Endothelial cell of umbilical vein (primary cell): ENCODE data around the gene DBR1. TPM values are rescaled to one million over a fixed set of nuclear protein-coding genes. Genes with fewer than 3 reads are reported as not detected.

Source experiments
- BruUV-seq: library from RNA; stranded (reverse); fragments of 400-500 nt; replicated peaks from 2 replicates; lab custom pipeline; 2021; lab: Mats Ljungman, UMichigan
- CTCF ChIA-PET: fragments of 300-600, 350-600 bp; sonication (Branson Sonifier 250); formaldehyde crosslinking; loops from one replicate; lab custom pipeline; 2021; ENCODE audit warnings: antibody characterized with exemption, inconsistent platforms; lab: Charles Lee
- POLR2A ChIA-PET: fragments of 300-600, 350-600 bp; sonication (Branson Sonifier 250); formaldehyde crosslinking; loops from one replicate; lab custom pipeline; 2021; ENCODE audit warnings: antibody characterized with exemption, inconsistent platforms; lab: Charles Lee
- DNase-seq: peaks from one replicate; pipeline ENCODE4 v3.0.0-alpha.2; 2011; ENCODE audit warnings: low read depth, low spot score
- FAIRE-seq: peaks from 2 replicates; lab custom pipeline; 2011; peaks lifted over from hg19 to GRCh38; lab: Jason Lieb, UNC
- H2AFZ ChIP-seq: 2 replicates; pipeline ENCODE4 v1.6.0; 2012; ENCODE audit warnings: low read depth, low read length, control low read depth, inconsistent platforms
- H3K27ac ChIP-seq: 2 replicates; pipeline ENCODE4 v1.5.1; 2011; ENCODE audit warnings: low read depth, mild to moderate bottlenecking, control low read depth, low read length, moderate library complexity; ENCODE audit not compliant: insufficient read depth
- H3K27me3 ChIP-seq, 2 experiments: 2 replicates each; pipeline versions ENCODE4 v1.6.0 to v1.6.1; 2011; ENCODE audit warnings: low read length in 2 of 2, mixed read lengths in 1 of 2; ENCODE audit not compliant: control insufficient read depth in 2 of 2, insufficient read depth in 2 of 2
- H3K36me3 ChIP-seq, 2 experiments: 2 replicates in 1 of 2; 3 replicates in 1 of 2; pipeline ENCODE4 v1.5.1; 2011; ENCODE audit warnings: low read length in 2 of 2, mild to moderate bottlenecking in 1 of 2, moderate library complexity in 1 of 2; ENCODE audit not compliant: control insufficient read depth in 2 of 2, insufficient read depth in 2 of 2; ENCODE audit errors: extremely low read depth in 1 of 2
- H3K4me1 ChIP-seq: 3 replicates; pipeline ENCODE4 v1.5.1; 2011; ENCODE audit warnings: mild to moderate bottlenecking, low read length; ENCODE audit not compliant: control insufficient read depth, insufficient read depth; ENCODE audit errors: extremely low read depth
- H3K4me2 ChIP-seq: 2 replicates; pipeline ENCODE4 v1.6.1; 2011; ENCODE audit warnings: low read length, control low read depth, mixed read lengths; ENCODE audit not compliant: insufficient read depth
- H3K4me3 ChIP-seq, 3 experiments: fragments of 200-600 bp in 1 of 3; sonication (generic), shearing (Covaris generic) in 1 of 3; replicated peaks in 1 of 3; 2 replicates each; pipeline ENCODE4 v1.5.1; 2011 to 2016; ENCODE audit warnings: control low read depth in 3 of 3, low read length in 3 of 3, mild to moderate bottlenecking in 2 of 3, inconsistent platforms in 1 of 3, low read depth in 1 of 3, moderate library complexity in 1 of 3; ENCODE audit not compliant: insufficient read depth in 1 of 3
- H3K79me2 ChIP-seq: 2 replicates; pipeline ENCODE4 v1.6.0; 2012; ENCODE audit warnings: low read length, inconsistent platforms; ENCODE audit not compliant: control insufficient read depth, insufficient read depth
- H3K9ac ChIP-seq: replicated peaks from 2 replicates; pipeline ENCODE3; 2011; ENCODE audit warnings: low read length, control low read depth; ENCODE audit not compliant: insufficient read depth; ENCODE audit errors: extremely low read depth
- H3K9me1 ChIP-seq: replicated peaks from 3 replicates; pipeline ENCODE4 v1.6.0; 2011; ENCODE audit warnings: mild to moderate bottlenecking, low read length; ENCODE audit not compliant: control insufficient read depth, insufficient read depth; ENCODE audit errors: extremely low read depth
- H3K9me3 ChIP-seq: replicated peaks from 2 replicates; pipeline ENCODE4 v1.5.1; 2012; ENCODE audit warnings: low read length, inconsistent platforms; ENCODE audit not compliant: control insufficient read depth, insufficient read depth
- H4K20me1 ChIP-seq: replicated peaks from 2 replicates; pipeline ENCODE3; 2011; ENCODE audit warnings: mild to moderate bottlenecking, low read length; ENCODE audit not compliant: control insufficient read depth, insufficient read depth; ENCODE audit errors: extremely low read depth
- EZH2 ChIP-seq: IDR thresholded peaks from 2 replicates; pipeline ENCODE4 v1.6.1; 2012; ENCODE audit warnings: borderline replicate concordance, low read depth, mild to moderate bottlenecking, moderate library complexity, low read length, inconsistent platforms; ENCODE audit not compliant: severe bottlenecking
- FOS ChIP-seq: IDR thresholded peaks from 2 replicates; pipeline ENCODE4 v1.6.1; 2011; ENCODE audit warnings: mild to moderate bottlenecking, low read length, moderate library complexity, borderline replicate concordance; ENCODE audit not compliant: insufficient read depth
- GATA2 ChIP-seq: IDR thresholded peaks from 2 replicates; pipeline ENCODE4 v1.7.0; 2011; ENCODE audit warnings: low read depth, mild to moderate bottlenecking, moderate library complexity, mixed read lengths, low read length; ENCODE audit not compliant: insufficient read length, insufficient read depth
- JUN ChIP-seq: IDR thresholded peaks from 2 replicates; pipeline ENCODE4 v1.6.1; 2011; ENCODE audit warnings: borderline replicate concordance, low read depth; ENCODE audit not compliant: insufficient read length, insufficient read depth
- MAX ChIP-seq: IDR thresholded peaks from 2 replicates; pipeline ENCODE4 v1.6.1; 2011; ENCODE audit not compliant: insufficient read depth, insufficient read length
- MYC ChIP-seq: IDR thresholded peaks from one replicate; pipeline ENCODE4 v1.6.1; 2011; ENCODE audit warnings: mild to moderate bottlenecking, low read depth, low read length
- POLR2A ChIP-seq: IDR thresholded peaks from 2 replicates; pipeline ENCODE4 v1.6.1; 2012; ENCODE audit warnings: low read depth, mild to moderate bottlenecking, control low read depth, low read length
- POLR2AphosphoS5 ChIP-seq: IDR thresholded peaks from 2 replicates; pipeline ENCODE4 v1.6.1; 2012; ENCODE audit warnings: low read depth, mild to moderate bottlenecking, control low read depth, low read length, moderate library complexity; ENCODE audit not compliant: insufficient read depth
- dilution Hi-C: fragments of 300-500 bp; cut with MboI; formaldehyde crosslinking; loops from one replicate; pipeline ENCODE4 v1.15.0; 2019; ENCODE audit warnings: low sequenced_read_pairs; ENCODE audit not compliant: extremely low pct_ligation_motif_present
- intact Hi-C: fragments of 100-400 bp; cut with micrococcal nuclease; formaldehyde crosslinking; loops from one replicate; pipeline ENCODE4 v1.10.0; 2022
- polyA plus RNA-seq, 4 experiments: library from polyadenylated mRNA; depleted of rRNA in 3 of 4; stranded (reverse) in 3 of 4; unstranded in 1 of 4; fragments of >200 nt; gene quantifications; 2 replicates each; pipeline versions ENCODE4 v1.2.1 to v1.2.3, GENCODE V29; 2011 to 2012; ENCODE audit warnings: missing spikeins in 1 of 4
- total RNA-seq: library from RNA; stranded (reverse); gene quantifications from 2 replicates; pipeline ENCODE4 v1.2.3, GENCODE V29; 2021
- TF ChIP-seq, protein P1 (sequence below), 2 donors: IDR thresholded peaks; 1 replicate in 1 of 2; 2 replicates in 1 of 2; pipeline ENCODE4 v1.5.1; 2011; ENCODE audit warnings: low read length in 2 of 2, mild to moderate bottlenecking in 2 of 2, moderate library complexity in 2 of 2, control low read depth in 1 of 2, inconsistent platforms in 1 of 2, low read depth in 1 of 2; ENCODE audit not compliant: insufficient read depth in 1 of 2; ENCODE audit errors: extremely low read depth in 1 of 2

DBR1 gene
- total and polyA plus RNA-seq, 2 donors (not counting 3 experiments of a cell fraction or from before 2014, with no cell fraction given) = 10.3 to 17.8 TPM

GRCh38 chr3:138222942-138223287, 48.2 kb upstream of the DBR1 start:
- Histone ChIP-seq H3K36me3 (peaks cover 7 to 12% of the 10 kb centered on the region in 2 experiments), H3K9ac (no peak overlapping the region), H2AFZ (no peak overlapping the region), H3K9me3 (no peaks in the 10 kb centered on the region), H3K9me1 (no peaks in the 10 kb centered on the region), H3K79me2 (peaks cover 36% of the 10 kb centered on the region), H3K4me2 (no peak overlapping the region), H3K27me3 (no peaks in the 10 kb centered on the region), H3K4me1 (peaks cover 35% of the 10 kb centered on the region), H3K27ac (no peak overlapping the region), H3K4me3 (no peak overlapping the region), H4K20me1 (peaks cover 13% of the 10 kb centered on the region)
- ChIA-PET POLR2A (no interaction called here), CTCF (interaction anchor here (1.6 kb wide), 1 partner anchor 8 kb away, joined by 6 read pairs; no protein-coding TSS in a partner anchor)
- no peak for TF ChIP-seq EZH2
- no peak for TF ChIP-seq MAX
- no peak for TF ChIP-seq FOS
- no peak for TF ChIP-seq POLR2A
- TF ChIP-seq MYC = no peak
- TF ChIP-seq POLR2AphosphoS5 = no peak
- no peak for TF ChIP-seq GATA2
- TF ChIP-seq, protein P1, sequence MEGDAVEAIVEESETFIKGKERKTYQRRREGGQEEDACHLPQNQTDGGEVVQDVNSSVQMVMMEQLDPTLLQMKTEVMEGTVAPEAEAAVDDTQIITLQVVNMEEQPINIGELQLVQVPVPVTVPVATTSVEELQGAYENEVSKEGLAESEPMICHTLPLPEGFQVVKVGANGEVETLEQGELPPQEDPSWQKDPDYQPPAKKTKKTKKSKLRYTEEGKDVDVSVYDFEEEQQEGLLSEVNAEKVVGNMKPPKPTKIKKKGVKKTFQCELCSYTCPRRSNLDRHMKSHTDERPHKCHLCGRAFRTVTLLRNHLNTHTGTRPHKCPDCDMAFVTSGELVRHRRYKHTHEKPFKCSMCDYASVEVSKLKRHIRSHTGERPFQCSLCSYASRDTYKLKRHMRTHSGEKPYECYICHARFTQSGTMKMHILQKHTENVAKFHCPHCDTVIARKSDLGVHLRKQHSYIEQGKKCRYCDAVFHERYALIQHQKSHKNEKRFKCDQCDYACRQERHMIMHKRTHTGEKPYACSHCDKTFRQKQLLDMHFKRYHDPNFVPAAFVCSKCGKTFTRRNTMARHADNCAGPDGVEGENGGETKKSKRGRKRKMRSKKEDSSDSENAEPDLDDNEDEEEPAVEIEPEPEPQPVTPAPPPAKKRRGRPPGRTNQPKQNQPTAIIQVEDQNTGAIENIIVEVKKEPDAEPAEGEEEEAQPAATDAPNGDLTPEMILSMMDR (IDR thresholded peaks at IDR 0.05; ENCODE audit: extremely low read depth in 1 of 2, insufficient read depth in 1 of 2, low read depth in 1 of 2, low read length in 2 of 2) = no peak
- TF ChIP-seq JUN = no peak
- DNase-seq = no peak
- BruUV-seq = no TSS peak
- intact Hi-C loops = no loop called here
- dilution Hi-C loops = no loop called here
- no peak for FAIRE-seq
